ENCODE measurements around the gene COLGALT1.
A peak's percentile ranks its signal among the peaks of the same experiment; 100 is the strongest.

The COLGALT1 gene

GRCh38 chr19:17601683-17602082 is 46.2 kb downstream of the COLGALT1 start:
- Histone ChIP-seq H3K9ac (ENCODE audit: insufficient read length, low read depth) (no peak overlapping the region), H3K4me1 (ENCODE audit: insufficient read depth, insufficient read length) (peaks cover 14% of the 10 kb centered on the region), H3K27me3 (ENCODE audit: insufficient read depth, insufficient read length) (no peaks in the 10 kb centered on the region), H3K9me3 (ENCODE audit: insufficient read depth, low read length) (no peaks in the 10 kb centered on the region), H3K4me3 (ENCODE audit: insufficient read length, low read depth) (no peak overlapping the region), H3K36me3 (ENCODE audit: insufficient read depth, insufficient read length, low read length) (no peaks in the 10 kb centered on the region)
- TF ChIP-seq SUZ12 (IDR thresholded peaks at IDR 0.05; ENCODE audit: extremely low read depth, insufficient read depth, insufficient read length) (no peak), ZNF274 (IDR thresholded peaks at IDR 0.05; ENCODE audit: low read depth, low read length) (no peak), YY1 (IDR thresholded peaks at IDR 0.05; ENCODE audit: insufficient read depth, insufficient read length) (no peak)
- DNase-seq (ENCODE audit: low read depth, low spot score) = no peak

DNA sequence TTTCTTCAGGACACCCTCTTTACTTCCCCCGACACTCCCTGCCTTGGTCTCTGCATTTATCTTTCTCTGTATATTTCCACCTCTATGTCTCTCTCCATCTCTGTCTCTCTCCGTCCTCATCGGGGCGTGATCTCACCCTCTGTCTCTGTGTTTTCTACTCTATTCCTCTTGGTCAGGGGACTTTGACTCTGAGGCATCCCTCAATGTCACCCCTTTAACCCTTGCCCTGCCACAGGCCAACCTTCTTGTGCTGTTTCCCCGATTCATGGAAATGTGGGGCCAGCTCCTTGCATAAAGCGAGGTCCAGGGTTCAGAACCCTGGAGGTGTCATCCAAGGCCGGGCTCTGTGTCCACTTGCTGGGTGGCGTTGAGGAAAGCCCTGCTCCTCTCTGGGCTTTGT is 46.8 kb downstream of the COLGALT1 start:
- Histone ChIP-seq H3K4me3 (ENCODE audit: insufficient read length, low read depth) (no peak overlapping the region), H3K9me3 (ENCODE audit: insufficient read depth, low read length) (no peaks in the 10 kb centered on the region), H3K4me1 (ENCODE audit: insufficient read depth, insufficient read length) (peaks cover 14% of the 10 kb centered on the region), H3K9ac (ENCODE audit: insufficient read length, low read depth) (no peak overlapping the region), H3K36me3 (ENCODE audit: insufficient read depth, insufficient read length, low read length) (no peaks in the 10 kb centered on the region), H3K27me3 (ENCODE audit: insufficient read depth, insufficient read length) (no peaks in the 10 kb centered on the region)
- TF ChIP-seq YY1 (IDR thresholded peaks at IDR 0.05; ENCODE audit: insufficient read depth, insufficient read length) (no peak), ZNF274 (IDR thresholded peaks at IDR 0.05; ENCODE audit: low read depth, low read length) (no peak), SUZ12 (IDR thresholded peaks at IDR 0.05; ENCODE audit: extremely low read depth, insufficient read depth, insufficient read length) (no peak)
- no peak for DNase-seq (ENCODE audit: low read depth, low spot score)

DNA sequence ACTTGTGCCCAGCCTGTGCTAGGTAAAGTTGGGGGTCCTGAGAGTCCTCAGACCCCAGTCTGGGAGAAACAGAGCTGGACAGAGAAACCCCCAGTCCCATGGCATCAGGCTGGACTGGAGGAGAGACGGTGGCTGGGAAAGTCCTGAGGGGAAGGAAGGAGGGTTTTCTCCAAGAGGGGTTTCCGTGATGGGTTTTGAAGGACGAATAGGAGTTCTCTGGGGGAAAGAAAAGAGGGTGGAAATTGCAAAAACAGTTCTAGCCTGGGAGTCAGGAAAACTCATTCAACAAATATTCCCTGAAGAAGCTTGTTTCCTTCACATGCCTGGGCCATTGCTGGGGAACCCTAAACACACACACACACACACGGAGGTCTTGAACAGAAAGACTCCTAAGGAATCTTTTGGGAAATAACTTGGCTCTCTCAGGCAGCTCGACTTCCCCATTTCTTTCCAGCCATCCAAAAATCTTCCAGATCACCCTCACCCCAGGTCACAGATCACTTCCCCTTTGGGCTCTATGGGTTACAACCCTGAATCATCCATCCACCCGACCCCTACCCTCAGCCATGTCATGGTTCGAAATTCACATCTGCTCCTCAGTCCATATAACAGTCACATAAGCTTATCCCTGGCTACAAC is 47.5 kb downstream of the COLGALT1 start:
- Histone ChIP-seq H3K9me3 (ENCODE audit: insufficient read depth, low read length) (no peaks in the 10 kb centered on the region), H3K27me3 (ENCODE audit: insufficient read depth, insufficient read length) (no peaks in the 10 kb centered on the region), H3K4me1 (ENCODE audit: insufficient read depth, insufficient read length) (peaks cover 14% of the 10 kb centered on the region), H3K4me3 (ENCODE audit: insufficient read length, low read depth) (no peak overlapping the region), H3K9ac (ENCODE audit: insufficient read length, low read depth) (no peak overlapping the region), H3K36me3 (ENCODE audit: insufficient read depth, insufficient read length, low read length) (no peaks in the 10 kb centered on the region)
- DNase-seq (ENCODE audit: low read depth, low spot score) = no peak
- TF ChIP-seq ZNF274 (IDR thresholded peaks at IDR 0.05; ENCODE audit: low read depth, low read length) = no peak
- no peak for TF ChIP-seq SUZ12 (IDR thresholded peaks at IDR 0.05; ENCODE audit: extremely low read depth, insufficient read depth, insufficient read length)
- no peak for TF ChIP-seq YY1 (IDR thresholded peaks at IDR 0.05; ENCODE audit: insufficient read depth, insufficient read length)

DNA sequence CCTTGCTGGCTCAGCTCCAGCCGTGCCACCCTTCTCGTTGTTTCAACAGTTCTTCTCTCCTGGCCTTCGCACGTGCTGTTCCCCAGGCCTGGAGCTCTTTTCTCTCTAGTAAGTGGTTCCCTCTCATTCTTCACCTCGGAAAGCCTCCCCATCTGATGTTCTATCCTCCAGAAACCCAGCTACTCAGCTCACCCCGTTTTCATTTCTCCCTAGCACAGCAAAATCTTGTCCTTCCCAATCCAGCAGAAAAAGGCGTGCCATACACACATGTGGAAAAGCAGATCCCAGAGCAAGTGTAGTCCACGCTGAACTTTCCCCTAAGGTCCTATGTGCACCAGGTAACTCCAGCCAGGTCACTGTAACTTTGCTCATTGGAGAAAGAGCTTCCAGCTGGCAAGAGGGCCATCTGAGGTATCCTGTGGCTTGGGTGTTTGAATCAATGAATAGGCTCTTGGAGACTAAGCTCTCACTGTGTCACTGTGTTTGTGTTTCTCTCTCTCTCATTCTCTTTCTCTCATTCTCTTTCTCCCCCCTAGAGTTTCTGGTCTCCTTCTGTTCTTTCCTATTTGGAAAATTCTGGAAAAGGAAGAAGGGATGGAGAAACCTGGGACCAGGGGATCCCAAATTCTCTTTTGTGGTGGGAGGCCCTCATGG is 49.0 kb downstream of the COLGALT1 start:
- no peak overlapping the region for H3K4me3 ChIP-seq (ENCODE audit: insufficient read length, low read depth)
- H3K9ac ChIP-seq (ENCODE audit: insufficient read length, low read depth) = no peak overlapping the region
- H3K4me1 ChIP-seq (ENCODE audit: insufficient read depth, insufficient read length) = peaks cover 11% of the 10 kb centered on the region
- H3K36me3 ChIP-seq (ENCODE audit: insufficient read depth, insufficient read length, low read length) = peaks cover 3% of the 10 kb centered on the region
- H3K9me3 ChIP-seq (ENCODE audit: insufficient read depth, low read length) = no peaks in the 10 kb centered on the region
- TF ChIP-seq YY1 (IDR thresholded peaks at IDR 0.05; ENCODE audit: insufficient read depth, insufficient read length) (no peak), ZNF274 (IDR thresholded peaks at IDR 0.05; ENCODE audit: low read depth, low read length) (no peak), SUZ12 (IDR thresholded peaks at IDR 0.05; ENCODE audit: extremely low read depth, insufficient read depth, insufficient read length) (no peak)
- no peaks in the 10 kb centered on the region for H3K27me3 ChIP-seq (ENCODE audit: insufficient read depth, insufficient read length)
- DNase-seq (ENCODE audit: low read depth, low spot score) = no peak

GRCh38 chr19:17605117-17605516 is 49.7 kb downstream of the COLGALT1 start:
- Histone ChIP-seq H3K4me3 (ENCODE audit: insufficient read length, low read depth) (no peak overlapping the region), H3K27me3 (ENCODE audit: insufficient read depth, insufficient read length) (no peaks in the 10 kb centered on the region)

GRCh38 chr19:17605761-17606589 is 50.5 kb downstream of the COLGALT1 start:
- peak overlapping the region; percentile 62 for H3K4me3 ChIP-seq (ENCODE audit: insufficient read length, low read depth)
- no peaks in the 10 kb centered on the region for H3K9me3 ChIP-seq (ENCODE audit: insufficient read depth, low read length)
- H3K4me1 ChIP-seq (ENCODE audit: insufficient read depth, insufficient read length) = peaks cover 11% of the 10 kb centered on the region
- DNase-seq (ENCODE audit: low read depth, low spot score) = peak; percentile 68
- TF ChIP-seq ZNF274 (IDR thresholded peaks at IDR 0.05; ENCODE audit: low read depth, low read length) (no peak), SUZ12 (IDR thresholded peaks at IDR 0.05; ENCODE audit: extremely low read depth, insufficient read depth, insufficient read length) (no peak), YY1 (IDR thresholded peaks at IDR 0.05; ENCODE audit: insufficient read depth, insufficient read length) (no peak)
- peaks cover 7% of the 10 kb centered on the region for H3K36me3 ChIP-seq (ENCODE audit: insufficient read depth, insufficient read length, low read length)
- H3K9ac ChIP-seq (ENCODE audit: insufficient read length, low read depth) = peak overlapping the region; percentile 86
- H3K27me3 ChIP-seq (ENCODE audit: insufficient read depth, insufficient read length) = no peaks in the 10 kb centered on the region

More at GRCh38 chr19:17605117-17605516, 49.7 kb downstream of the COLGALT1 start:
- H3K4me1 ChIP-seq (ENCODE audit: insufficient read depth, insufficient read length) = peaks cover 11% of the 10 kb centered on the region
- TF ChIP-seq YY1 (IDR thresholded peaks at IDR 0.05; ENCODE audit: insufficient read depth, insufficient read length) (no peak), ZNF274 (IDR thresholded peaks at IDR 0.05; ENCODE audit: low read depth, low read length) (no peak), SUZ12 (IDR thresholded peaks at IDR 0.05; ENCODE audit: extremely low read depth, insufficient read depth, insufficient read length) (no peak)
- H3K9me3 ChIP-seq (ENCODE audit: insufficient read depth, low read length) = no peaks in the 10 kb centered on the region
- peaks cover 7% of the 10 kb centered on the region for H3K36me3 ChIP-seq (ENCODE audit: insufficient read depth, insufficient read length, low read length)
- no peak overlapping the region for H3K9ac ChIP-seq (ENCODE audit: insufficient read length, low read depth)
- no peak for DNase-seq (ENCODE audit: low read depth, low spot score)

All from NT2/D1 (cell line).